OCI-LY1 (cell line): ENCODE measurements around the gene TMEM220.

Experiments used
- CTCF ChIP-seq: fragments of 200-600 bp; sonication (generic), shearing (Covaris generic); IDR thresholded peaks from 2 replicates; pipeline ENCODE4 v1.5.1; 2017; ENCODE audit warnings: mild to moderate bottlenecking, antibody characterized with exemption, low read length, moderate library complexity, mixed read lengths
- EZH2 ChIP-seq: fragments of 200-600 bp; sonication (generic), shearing (Covaris generic); IDR thresholded peaks from 2 replicates; pipeline ENCODE4 v1.8.0; 2017; ENCODE audit warnings: borderline replicate concordance, mixed run types, mild to moderate bottlenecking, antibody characterized with exemption, low read length, moderate library complexity, mixed read lengths

- TF ChIP-seq CTCF = no peak
- no peak for TF ChIP-seq EZH2
Observed at GRCh38 chr17:10755592-10756127, 25.8 kb upstream of the TMEM220 start.
